Endometrial microvascular endothelial cells (primary cell): ENCODE data around the gene NPIPB13. TPM values are rescaled to one million over a fixed set of nuclear protein-coding genes. Genes with fewer than 3 reads are reported as not detected.
"Not testable (repeated sequence)": the region's sequence is repeated elsewhere in the genome, so short reads cannot be mapped to it uniquely, and the experiment has no call there.

Experiments
- in situ Hi-C: cut with HindIII; loops from 2 replicates; pipeline ENCODE4 v1.10.0; 2017; ENCODE audit warnings: low sequenced_read_pairs, low pct_unique_long_range_greater_than_20kb; ENCODE audit errors: inconsistent ontology term
- total RNA-seq: library from RNA; depleted of rRNA; stranded (reverse); fragments of >200 nt; gene quantifications from one replicate; pipeline ENCODE4 v1.2.3, GENCODE V29; 2015; ENCODE audit errors: inconsistent ontology term

The NPIPB13 gene
- not detected for total RNA-seq

GRCh38 chr16:30248379-30248778 is at the start of gene NPIPB13:
Gene NPIPB13, minus strand, starts transcription at chr16:30248479. Its CDS starts 2,906 bp downstream, at chr16:30245573.
- in situ Hi-C loops = not testable (repeated sequence)

GRCh38 chr16:30282357-30282756 is 34.1 kb upstream of the NPIPB13 start:
- in situ Hi-C loops = not testable (repeated sequence)

GRCh38 chr16:30278523-30278922 is 30.2 kb upstream of the NPIPB13 start:
- in situ Hi-C loops = not testable (repeated sequence)

- in situ Hi-C loops = not testable (repeated sequence)
Observed at GRCh38 chr16:30217082-30217481, 31.2 kb downstream of the NPIPB13 start.

GRCh38 chr16:30211414-30211813 is 36.9 kb downstream of the NPIPB13 start:
- in situ Hi-C loops = not testable (repeated sequence)

GRCh38 chr16:30209032-30209431 is 39.2 kb downstream of the NPIPB13 start:
- in situ Hi-C loops = not testable (repeated sequence)

- in situ Hi-C loops = not testable (repeated sequence)
Observed at GRCh38 chr16:30207063-30207704, 41.1 kb downstream of the NPIPB13 start.

- in situ Hi-C loops = not testable (repeated sequence)
Observed at GRCh38 chr16:30206252-30206651, 42.0 kb downstream of the NPIPB13 start.

- in situ Hi-C loops = not testable (repeated sequence)
Observed at GRCh38 chr16:30205541-30206236, 42.6 kb downstream of the NPIPB13 start.

- in situ Hi-C loops = not testable (repeated sequence)
Observed at GRCh38 chr16:30199608-30200343, 48.5 kb downstream of the NPIPB13 start.

- in situ Hi-C loops = not testable (repeated sequence)
Observed at GRCh38 chr16:30199049-30199448, 49.2 kb downstream of the NPIPB13 start, which contains the start of gene SULT1A3. Gene SULT1A3, plus strand, starts transcription at chr16:30199255. Its CDS starts 1,474 bp downstream, at chr16:30200729.

Other genes starting within 250 kb of the NPIPB13 start
- not detected for gene DOC2A, start 237.5 kb downstream of the NPIPB13 start, total RNA-seq
- gene C16orf92, start 225.3 kb downstream of the NPIPB13 start, total RNA-seq = not detected
- 0.84 TPM for gene TLCD3B, start 217.2 kb downstream of the NPIPB13 start, total RNA-seq
- gene ALDOA, start 182.7 kb downstream of the NPIPB13 start, total RNA-seq = 1,335 TPM
- gene PPP4C, start 172.5 kb downstream of the NPIPB13 start, total RNA-seq = 135 TPM
- gene TBX6, start 156.6 kb downstream of the NPIPB13 start, total RNA-seq = not detected
- gene YPEL3, start 152.3 kb downstream of the NPIPB13 start, total RNA-seq = 10.9 TPM
- 1.3 TPM for gene GDPD3, start 134.9 kb downstream of the NPIPB13 start, total RNA-seq
- gene MAPK3, start 125.3 kb downstream of the NPIPB13 start, total RNA-seq = 78.1 TPM
- 2.5 TPM for gene CORO1A, start 64.9 kb downstream of the NPIPB13 start, total RNA-seq
- gene BOLA2B, start 54.8 kb downstream of the NPIPB13 start, total RNA-seq = 1,039 TPM
- gene SLX1A, start 54.6 kb downstream of the NPIPB13 start, total RNA-seq = 57.4 TPM
- gene SULT1A3, start 49.2 kb downstream of the NPIPB13 start, total RNA-seq = 25.2 TPM
- gene CD2BP2, start 106.8 kb upstream of the NPIPB13 start, total RNA-seq = 72.5 TPM
- gene TBC1D10B, start 122.0 kb upstream of the NPIPB13 start, total RNA-seq = 69.5 TPM
- gene MYL11, start 126.3 kb upstream of the NPIPB13 start, total RNA-seq = not detected
- not detected for gene SEPTIN1, start 134.1 kb upstream of the NPIPB13 start, total RNA-seq
- gene ZNF48, start 146.9 kb upstream of the NPIPB13 start, total RNA-seq = 5.8 TPM
- gene ZNF771, start 159.1 kb upstream of the NPIPB13 start, total RNA-seq = 4.3 TPM
- 66.6 TPM for gene DCTPP1, start 181.6 kb upstream of the NPIPB13 start, total RNA-seq
- 29.2 TPM for gene SEPHS2, start 197.4 kb upstream of the NPIPB13 start, total RNA-seq
- gene ITGAL, start 224.3 kb upstream of the NPIPB13 start, total RNA-seq = not detected